PFSK-1 (cell line): ENCODE results near the gene CCL25.

Source experiments
- FOXP2 ChIP-seq: optimal IDR thresholded peaks from 2 replicates; pipeline ENCODE3; 2011; ENCODE audit warnings: borderline replicate concordance, control low read depth, inconsistent platforms; ENCODE audit not compliant: insufficient read depth; ENCODE audit errors: extremely low read length, extremely low read depth
- POLR2AphosphoS5 ChIP-seq: IDR thresholded peaks from 2 replicates; pipeline ENCODE4 v1.6.1; 2012; ENCODE audit warnings: low read depth, mild to moderate bottlenecking, control low read depth, low read length, moderate library complexity
- SIN3A ChIP-seq: IDR thresholded peaks from 2 replicates; pipeline ENCODE4 v1.6.1; 2012; ENCODE audit warnings: mild to moderate bottlenecking, low read length, moderate library complexity, borderline replicate concordance; ENCODE audit not compliant: insufficient read depth
- TAF1 ChIP-seq: IDR thresholded peaks from 2 replicates; pipeline ENCODE4 v1.6.1; 2012; ENCODE audit warnings: low read length, control low read depth, borderline replicate concordance; ENCODE audit not compliant: insufficient read depth
- TF ChIP-seq, protein P1 (sequence below), 2 experiments: IDR thresholded peaks; 2 replicates each; pipeline versions ENCODE4 v1.6.1 to v1.8.0; 2011 to 2012; ENCODE audit warnings: low read depth in 2 of 2, low read length in 2 of 2, control low read depth in 1 of 2, inconsistent platforms in 1 of 2, mild to moderate bottlenecking in 1 of 2, moderate library complexity in 1 of 2; ENCODE audit not compliant: insufficient read depth in 1 of 2

CCL25 gene

DNA sequence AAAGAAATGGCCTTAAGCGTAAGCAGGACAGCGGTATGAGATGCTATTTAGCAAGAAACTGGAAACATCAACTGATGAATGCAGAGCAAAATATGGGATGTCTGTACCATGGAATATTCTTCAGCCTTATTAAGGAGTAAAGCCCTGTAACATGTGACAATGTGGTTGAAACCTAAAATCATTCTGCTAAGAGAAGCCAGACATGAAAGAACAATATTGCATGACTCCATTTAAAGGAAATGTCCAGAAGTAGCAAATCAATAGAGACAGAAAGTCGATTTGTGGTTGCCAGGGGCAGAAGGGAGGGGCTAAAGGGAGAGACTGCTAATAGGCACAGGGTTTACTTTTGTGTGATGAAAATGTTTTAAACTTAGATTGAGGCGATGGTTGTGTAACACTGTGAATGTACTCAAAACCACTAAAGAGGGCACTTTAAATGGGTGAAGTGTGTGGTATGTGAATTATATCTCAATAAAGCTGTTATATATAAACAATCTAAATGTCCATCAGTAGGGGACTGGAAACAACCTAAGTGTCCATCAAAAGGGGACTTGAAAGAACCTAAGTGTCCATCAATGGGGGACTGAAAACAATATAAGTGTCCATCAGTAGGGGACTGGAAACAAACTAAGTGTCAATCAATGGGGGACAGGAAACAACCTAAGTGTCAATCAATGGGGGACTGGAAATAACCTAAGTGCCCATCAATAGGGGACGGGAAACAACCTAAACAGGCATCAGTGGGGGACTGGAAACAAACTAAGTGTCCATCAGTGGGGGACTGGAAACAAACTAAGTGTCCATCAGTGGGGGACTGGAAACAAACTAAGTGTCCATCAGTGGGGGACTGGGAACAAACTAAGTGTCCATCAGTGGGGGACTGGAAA, 45.4 kb downstream of the CCL25 start:
- TF ChIP-seq TAF1: no peak
- no peak for TF ChIP-seq FOXP2
- no peak for TF ChIP-seq SIN3A
- TF ChIP-seq POLR2AphosphoS5: no peak
- TF ChIP-seq, protein P1, sequence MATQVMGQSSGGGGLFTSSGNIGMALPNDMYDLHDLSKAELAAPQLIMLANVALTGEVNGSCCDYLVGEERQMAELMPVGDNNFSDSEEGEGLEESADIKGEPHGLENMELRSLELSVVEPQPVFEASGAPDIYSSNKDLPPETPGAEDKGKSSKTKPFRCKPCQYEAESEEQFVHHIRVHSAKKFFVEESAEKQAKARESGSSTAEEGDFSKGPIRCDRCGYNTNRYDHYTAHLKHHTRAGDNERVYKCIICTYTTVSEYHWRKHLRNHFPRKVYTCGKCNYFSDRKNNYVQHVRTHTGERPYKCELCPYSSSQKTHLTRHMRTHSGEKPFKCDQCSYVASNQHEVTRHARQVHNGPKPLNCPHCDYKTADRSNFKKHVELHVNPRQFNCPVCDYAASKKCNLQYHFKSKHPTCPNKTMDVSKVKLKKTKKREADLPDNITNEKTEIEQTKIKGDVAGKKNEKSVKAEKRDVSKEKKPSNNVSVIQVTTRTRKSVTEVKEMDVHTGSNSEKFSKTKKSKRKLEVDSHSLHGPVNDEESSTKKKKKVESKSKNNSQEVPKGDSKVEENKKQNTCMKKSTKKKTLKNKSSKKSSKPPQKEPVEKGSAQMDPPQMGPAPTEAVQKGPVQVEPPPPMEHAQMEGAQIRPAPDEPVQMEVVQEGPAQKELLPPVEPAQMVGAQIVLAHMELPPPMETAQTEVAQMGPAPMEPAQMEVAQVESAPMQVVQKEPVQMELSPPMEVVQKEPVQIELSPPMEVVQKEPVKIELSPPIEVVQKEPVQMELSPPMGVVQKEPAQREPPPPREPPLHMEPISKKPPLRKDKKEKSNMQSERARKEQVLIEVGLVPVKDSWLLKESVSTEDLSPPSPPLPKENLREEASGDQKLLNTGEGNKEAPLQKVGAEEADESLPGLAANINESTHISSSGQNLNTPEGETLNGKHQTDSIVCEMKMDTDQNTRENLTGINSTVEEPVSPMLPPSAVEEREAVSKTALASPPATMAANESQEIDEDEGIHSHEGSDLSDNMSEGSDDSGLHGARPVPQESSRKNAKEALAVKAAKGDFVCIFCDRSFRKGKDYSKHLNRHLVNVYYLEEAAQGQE (IDR thresholded peaks at IDR 0.05; ENCODE audit: insufficient read depth in 1 of 2, low read depth in 2 of 2, low read length in 2 of 2): no peak

DNA sequence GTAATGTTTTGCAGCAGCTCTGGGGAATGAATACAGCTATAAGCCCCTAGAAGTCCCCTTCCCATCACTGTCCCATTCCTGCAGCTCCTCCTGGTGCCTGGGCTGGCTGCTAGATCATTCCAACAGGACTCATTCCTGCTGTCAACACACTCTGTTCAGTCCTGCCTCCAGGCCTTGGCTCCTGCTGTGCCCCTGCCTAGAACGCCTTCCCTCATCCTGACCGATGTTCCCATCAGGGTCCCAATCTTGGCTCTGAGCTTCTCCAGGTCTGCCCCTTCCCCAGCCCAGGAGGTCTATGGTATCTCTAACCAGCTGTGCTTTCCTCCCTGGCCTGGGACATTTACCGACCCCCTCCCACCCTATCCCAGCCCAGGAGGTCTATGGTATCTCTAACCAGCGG, 48.8 kb downstream of the CCL25 start:
- TF ChIP-seq SIN3A (no peak), POLR2AphosphoS5 (no peak), TAF1 (no peak), FOXP2 (no peak)
- TF ChIP-seq, protein P1 (IDR thresholded peaks at IDR 0.05; ENCODE audit: insufficient read depth in 1 of 2, low read depth in 2 of 2, low read length in 2 of 2): no peak

DNA sequence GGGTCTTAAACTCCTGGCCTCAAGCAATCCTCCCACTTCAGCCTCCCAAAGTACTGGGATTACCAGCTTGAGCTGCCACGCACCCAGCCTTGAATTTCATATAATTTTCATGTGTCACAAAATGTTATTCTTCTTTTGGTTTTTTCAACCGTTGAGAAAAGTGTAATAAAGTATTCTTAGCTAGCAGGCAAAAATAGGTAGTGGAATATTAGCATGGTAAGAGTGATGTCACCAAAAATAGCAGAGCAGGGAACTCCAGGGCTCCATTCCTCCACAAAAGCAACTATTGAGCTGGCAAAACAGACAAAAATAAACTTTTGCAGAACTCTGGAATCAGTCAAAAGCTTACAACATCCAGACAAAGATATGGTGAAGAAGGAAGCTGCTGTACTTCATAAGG, 52.9 kb downstream of the CCL25 start:
- TF ChIP-seq, protein P1 (IDR thresholded peaks at IDR 0.05; ENCODE audit: insufficient read depth in 1 of 2, low read depth in 2 of 2, low read length in 2 of 2): no peak
- TF ChIP-seq POLR2AphosphoS5: no peak
- TF ChIP-seq FOXP2: no peak
- no peak for TF ChIP-seq TAF1
- no peak for TF ChIP-seq SIN3A

DNA sequence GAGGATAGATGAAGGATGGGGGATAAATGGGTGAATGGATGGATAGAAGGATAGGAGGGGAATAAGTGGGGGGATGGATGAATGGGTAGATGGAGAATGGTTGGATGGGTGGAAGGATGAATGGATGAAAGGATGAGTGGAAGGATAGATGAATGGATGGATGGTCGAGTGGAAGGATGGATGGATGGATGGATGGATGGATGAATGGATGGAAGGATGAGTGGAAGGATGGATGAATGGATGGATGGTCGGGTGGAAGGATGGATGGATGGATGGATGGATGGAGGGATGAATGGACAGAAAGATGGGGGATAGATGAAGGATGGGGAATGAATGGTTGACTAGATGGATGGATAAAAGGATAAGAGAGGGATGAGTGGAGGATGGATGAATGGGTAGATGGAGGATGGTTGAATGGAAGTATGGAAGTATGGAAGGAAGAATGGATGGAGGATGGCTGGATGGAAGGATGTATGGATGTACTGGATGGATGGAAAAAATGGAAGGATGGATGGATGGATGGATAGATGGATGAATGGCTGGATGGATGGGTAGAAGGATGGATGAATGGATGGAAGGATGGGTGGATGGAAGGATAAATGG, 54.8 kb downstream of the CCL25 start:
- no peak for TF ChIP-seq FOXP2
- TF ChIP-seq TAF1: no peak
- TF ChIP-seq SIN3A: no peak
- TF ChIP-seq, protein P1 (IDR thresholded peaks at IDR 0.05; ENCODE audit: insufficient read depth in 1 of 2, low read depth in 2 of 2, low read length in 2 of 2): no peak
- TF ChIP-seq POLR2AphosphoS5: no peak
